Mucosa of gallbladder (tissue), 1 donor: ENCODE results near the gene CLMP. TPM values are rescaled to one million over a fixed set of nuclear protein-coding genes. Genes with fewer than 3 reads are reported as not detected.

Experiments used
- DNase-seq: peaks from one replicate; pipeline ENCODE4 v3.0.0-alpha.2; 2020; ENCODE audit warnings: low spot score
- total RNA-seq: library from RNA; stranded (reverse); gene quantifications from one replicate; pipeline ENCODE4 v1.2.1, GENCODE V29; 2021
- donor health status: DM: no; HTN: no; CAD: no.

The CLMP gene, protein sequence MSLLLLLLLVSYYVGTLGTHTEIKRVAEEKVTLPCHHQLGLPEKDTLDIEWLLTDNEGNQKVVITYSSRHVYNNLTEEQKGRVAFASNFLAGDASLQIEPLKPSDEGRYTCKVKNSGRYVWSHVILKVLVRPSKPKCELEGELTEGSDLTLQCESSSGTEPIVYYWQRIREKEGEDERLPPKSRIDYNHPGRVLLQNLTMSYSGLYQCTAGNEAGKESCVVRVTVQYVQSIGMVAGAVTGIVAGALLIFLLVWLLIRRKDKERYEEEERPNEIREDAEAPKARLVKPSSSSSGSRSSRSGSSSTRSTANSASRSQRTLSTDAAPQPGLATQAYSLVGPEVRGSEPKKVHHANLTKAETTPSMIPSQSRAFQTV
- total RNA-seq: 53.9 TPM

DNA sequence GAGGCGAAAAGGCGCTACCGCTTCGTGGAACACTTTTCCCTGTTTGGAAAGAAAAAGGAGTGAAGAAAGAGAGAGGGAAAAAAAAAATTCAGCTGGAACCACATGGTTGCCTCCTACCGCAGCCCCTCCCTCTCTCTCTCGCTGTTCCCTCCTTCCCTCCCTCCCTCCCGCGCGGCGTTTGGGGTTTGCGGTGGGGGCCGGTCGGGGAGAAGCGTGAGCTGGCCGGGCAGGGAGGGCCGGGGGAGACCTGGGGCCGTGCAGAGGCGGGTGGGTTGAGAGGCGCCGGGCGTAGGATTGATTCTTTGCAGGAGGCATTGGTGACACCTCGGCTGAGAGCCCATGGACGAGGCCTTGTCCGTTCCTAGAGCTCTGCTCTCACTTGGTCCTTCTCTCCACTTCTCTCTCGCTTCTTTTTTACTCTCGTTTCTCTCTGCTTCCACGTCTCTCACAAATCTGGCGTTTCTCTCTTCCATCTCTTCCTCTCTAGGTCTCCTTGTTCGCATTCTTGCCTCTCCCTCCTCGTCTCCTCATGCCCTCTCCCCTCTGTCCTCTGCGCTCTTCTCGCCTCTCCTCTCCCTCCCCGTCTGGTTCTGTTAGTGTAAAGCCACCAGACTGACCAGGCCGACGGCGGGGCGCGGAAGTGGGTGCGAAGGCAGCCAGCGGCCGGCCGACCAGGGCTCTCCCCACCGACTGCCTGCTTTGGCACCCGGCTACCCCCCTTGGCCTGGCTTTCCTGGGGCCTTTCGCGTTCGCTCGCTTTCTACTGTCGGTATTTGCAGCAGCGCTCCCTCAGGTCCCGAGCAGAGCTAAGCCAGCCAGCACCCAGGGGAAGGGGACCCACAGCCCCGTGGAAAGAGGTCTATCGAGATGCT, at the start of gene CLMP:
Gene CLMP, minus strand, starts transcription at position 61 of the 872 bp plus-strand sequence. CDS start 308 bp downstream, outside the sequence.
- peak; percentile 26 for DNase-seq

DNA sequence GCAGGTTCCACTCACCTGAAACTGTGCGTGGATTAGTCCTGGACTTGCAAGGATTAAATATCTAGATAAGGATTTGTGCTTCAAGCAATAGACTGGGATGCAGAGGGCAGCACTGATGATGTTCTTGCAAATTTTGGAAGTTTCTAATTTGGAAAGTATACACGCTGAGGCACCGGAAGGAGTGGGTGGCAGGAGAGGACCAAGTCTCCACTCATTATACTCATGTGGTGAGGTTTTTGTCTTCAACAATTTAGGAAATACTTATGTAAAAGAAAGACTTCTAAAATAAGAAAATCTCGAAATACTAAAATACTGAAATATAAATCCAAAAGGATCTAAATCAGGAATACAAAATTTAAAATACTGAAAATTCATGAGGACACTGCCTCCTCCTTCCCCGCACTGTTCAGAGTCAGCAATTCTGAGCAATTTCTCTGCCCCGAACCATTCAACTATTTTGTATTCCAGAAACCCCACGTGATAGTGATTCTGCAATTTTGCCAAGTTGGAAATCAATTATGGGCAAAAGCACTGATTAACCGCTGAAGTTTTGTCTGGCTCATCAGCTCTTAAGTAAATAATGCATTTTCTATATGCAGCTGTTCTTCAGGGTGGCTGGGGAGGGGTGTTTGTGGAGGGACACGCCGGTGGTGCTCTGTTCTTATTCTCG, 47.0 kb upstream of the CLMP start:
- DNase-seq: no peak

DNA sequence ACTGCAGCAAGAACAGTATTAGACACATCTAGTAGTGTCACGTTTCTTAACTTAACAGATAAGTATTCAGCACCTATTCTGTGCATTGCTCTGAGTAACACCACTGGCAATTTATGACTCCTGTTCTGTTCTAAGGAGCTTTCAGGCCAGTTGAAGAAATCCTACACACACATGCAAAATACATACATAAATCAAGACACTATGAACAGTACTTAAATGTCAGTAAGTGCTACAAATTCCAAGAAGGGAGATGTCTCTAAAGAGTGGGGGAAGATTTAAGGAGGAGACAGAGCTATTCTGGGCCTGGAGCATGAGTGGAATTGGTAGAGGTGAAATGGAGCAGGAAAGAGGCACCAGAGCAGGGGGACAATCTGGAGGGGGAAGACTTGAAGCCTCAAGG, 46.2 kb upstream of the CLMP start:
- DNase-seq: no peak

DNA sequence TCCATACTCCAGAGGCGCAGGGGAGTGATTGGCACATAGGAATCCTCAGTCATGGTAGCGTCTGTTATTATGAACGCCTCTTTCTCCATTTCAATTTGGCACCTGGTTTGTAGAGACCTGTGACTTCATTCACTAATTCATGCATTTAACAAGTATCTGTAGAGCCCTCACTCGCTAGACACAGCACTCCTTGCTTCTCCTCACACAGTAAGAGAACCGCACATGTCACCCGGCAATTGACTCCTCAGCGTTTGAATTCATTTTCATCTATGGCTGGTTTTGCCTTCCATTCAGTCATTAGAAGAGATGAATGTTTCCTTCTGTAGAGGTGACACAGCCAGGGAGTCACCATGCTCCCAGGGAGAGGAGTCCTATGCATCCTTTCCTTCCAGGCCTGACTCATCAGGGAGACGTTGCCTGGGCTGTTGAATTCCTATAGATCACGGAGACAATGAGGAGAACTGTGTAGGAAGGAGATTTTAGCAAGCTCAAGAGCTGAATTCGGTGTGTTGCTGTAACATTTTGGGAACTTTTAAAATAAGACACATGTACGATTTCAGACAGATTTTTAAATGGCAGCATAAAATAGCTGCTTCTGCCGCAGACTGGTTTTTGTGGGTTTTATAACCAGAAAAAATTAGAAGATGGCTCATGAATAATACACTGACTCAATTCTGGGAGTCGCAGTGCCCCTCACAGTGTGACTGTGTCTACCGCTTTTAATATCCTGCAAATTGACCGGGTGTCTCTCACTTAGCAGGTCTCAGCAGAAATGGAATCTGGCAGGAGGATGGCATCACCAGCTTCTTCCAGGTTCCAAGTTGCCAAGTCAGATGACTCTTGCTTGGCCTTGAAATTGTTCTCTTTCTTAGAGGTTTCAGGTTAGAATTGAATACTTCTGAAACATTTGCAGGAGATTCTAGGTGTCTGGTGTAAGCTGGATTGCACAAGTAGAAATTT, 44.4 kb upstream of the CLMP start:
- DNase-seq: no peak

DNA sequence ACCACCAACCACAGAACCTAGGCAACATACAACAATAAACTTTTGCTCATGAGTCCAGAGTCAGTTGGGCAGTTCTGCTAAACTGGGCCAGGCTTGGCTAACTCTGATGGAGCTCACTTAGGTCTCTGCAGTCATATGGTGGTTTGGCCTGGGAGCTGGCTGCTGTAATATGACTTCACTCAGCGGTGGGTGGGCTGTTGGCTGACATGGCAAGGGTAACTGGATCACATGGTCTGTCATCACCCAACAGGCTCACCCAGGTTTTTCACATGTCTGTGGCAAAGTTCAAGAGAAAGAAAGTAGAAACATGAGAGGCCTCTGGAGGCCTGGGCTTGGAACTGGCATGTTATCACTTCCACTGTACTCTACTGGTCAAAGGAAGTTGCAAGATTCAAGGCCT, 43.2 kb upstream of the CLMP start:
- DNase-seq: peak; percentile 12

DNA sequence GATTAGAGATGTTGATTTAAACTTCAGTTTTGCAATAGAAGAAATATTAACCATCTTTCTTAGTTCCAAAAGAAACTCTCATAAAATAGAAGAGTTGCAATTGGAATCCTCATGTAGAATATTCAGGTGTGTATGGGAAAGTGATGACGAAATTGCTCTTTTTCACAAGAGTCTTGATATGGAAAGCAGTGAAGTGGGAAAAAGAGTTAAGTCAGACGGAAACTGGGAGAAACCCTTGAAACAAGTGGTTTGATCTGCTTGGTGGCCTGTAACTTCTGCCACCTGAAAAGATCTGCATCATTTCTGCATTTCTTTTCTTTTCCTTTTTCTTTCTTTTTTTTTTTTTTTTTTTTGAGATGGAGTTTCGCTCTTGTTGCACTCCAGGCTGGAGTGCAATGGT, 41.8 kb upstream of the CLMP start:
- DNase-seq: no peak

DNA sequence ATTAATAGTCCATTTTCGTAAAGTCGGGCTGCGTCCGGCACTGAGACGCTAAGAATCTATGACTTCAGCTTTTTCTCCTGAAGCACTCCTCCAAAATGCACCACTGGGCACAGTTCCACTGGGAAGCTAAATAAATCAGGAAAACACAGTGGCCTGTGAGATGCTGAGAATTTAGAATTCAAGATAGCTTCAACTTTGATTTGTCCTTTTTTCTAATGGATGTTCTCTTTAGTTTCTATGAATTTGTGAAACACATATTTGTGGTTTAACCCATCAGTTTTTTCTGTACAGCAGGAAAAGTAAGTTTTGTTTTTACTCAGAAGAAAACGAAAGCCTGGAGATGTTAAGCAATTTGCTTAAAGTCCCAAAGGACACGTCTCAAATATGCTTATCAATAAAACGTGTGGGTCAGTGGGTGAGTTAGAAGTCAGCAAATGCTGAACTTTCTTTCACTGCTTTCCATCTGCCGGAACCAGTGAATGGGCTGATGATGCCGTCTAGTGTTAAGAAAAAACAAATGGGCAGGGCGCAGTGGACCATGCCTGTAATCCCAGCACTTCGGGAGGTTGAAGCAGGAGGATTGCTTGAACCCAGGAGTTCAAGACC, 40.7 kb upstream of the CLMP start:
- peak; percentile 18 for DNase-seq

DNA sequence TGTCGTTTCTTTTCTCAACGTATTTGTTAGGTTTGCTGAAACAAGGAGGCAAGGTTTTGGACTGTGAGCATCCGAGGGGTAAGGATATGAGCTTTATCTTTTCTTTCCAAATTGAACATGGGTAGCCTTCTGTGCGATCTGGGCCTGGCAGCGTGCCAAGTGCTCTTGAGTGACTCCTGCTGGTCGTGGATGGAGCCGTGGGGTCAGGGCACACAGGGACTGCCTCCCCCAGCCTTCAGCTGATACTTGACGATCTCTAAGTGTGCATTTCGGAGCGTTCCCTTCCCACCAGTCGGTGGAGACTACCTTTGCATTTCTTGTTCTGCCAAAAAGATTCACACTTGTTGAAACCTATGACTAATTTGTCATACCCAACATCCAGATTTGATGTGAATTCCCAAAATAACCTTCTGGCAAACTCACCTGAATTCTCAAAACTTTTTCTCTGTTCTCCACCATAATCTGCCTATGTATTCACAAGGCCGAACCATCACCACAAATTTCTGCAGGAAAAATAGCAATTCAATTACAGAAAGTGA, 40.1 kb upstream of the CLMP start:
- DNase-seq: no peak

DNA sequence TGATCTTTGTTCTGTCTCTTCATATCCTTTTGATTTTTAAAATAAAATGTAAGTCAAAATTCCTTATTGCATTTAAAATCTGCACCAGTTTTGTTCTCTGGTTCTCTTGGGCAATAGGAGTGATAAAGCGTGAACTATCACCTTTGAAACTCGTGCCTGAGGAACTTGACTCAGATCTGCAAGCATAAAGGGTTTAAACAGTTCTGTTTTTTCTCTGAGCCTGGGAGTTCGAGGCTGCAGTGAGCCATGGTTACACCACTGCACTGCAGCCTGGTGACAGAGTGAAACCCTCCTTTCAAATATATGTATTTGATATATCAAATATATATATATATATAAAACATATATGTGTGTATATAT, 38.9 kb upstream of the CLMP start:
- DNase-seq: no peak

DNA sequence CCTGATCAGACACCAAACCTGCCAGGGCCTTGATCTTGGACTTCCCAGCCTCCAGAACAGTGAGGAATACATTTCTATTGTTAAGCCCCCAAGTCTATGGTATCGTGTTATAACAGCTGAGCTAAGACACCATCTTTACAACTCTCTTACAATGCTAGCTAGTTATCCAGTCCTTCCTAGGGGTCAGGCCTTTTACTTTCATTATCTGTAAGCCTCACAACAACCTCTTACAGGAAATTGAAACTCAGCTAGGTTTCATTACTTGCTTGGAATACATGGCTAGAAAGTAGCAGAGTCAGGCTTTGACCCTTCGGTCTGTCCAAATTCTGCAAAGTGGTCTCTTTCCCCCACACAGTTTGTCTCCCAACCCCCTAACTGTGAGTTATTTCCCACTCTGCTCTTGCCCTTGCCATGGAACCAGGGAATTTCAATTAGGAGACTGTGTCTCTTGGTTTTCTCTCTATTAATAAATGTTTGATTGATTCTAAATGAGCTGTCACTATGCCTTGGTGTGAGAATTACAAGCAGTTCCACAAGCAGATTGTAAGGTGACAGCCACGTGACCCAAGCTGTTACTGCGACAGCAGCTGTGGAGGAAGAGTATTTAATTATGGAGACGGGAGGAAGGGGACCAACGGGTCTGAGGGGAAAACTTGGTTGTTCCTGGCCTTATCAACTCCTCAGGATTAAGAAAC, 38.4 kb upstream of the CLMP start:
- DNase-seq: no peak

DNA sequence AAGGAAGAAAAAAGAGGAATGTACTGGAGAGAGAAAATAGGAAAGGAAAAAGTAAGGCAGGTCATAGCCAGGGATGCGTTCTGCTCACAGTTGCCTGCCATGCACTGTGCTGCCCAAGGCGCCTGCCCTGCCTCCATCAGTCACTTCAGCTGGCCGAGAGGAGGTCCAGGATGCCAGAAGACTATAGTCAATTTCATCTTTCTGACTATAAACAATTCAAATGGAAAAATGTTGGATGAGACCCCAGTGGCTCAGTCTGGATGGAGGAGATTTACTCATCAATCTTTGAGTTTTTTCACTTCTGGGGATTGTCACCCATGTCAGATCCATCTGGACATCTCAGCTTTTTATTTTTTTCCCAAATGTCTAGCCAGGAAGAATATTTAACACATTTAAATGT, 36.7 kb upstream of the CLMP start:
- DNase-seq: no peak

DNA sequence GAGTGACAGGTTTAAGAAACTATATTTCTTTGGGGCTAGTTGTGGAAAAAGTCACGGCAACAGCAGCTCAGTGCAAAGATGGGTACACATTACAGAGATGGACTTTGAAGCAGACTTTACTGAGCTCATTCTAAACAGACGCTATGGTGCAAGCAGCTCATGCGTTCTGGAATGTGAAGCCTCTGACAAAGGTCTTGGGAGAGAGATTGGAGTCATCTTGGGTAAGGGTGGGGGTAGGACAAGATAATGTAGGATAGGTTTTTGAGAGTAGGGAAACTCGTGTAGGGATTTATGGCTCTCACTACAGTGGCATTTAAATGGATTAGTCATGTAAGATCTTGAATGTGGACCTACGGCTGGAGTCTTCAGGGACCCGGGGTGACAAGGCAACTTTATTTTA, 36.2 kb upstream of the CLMP start:
- DNase-seq: no peak

DNA sequence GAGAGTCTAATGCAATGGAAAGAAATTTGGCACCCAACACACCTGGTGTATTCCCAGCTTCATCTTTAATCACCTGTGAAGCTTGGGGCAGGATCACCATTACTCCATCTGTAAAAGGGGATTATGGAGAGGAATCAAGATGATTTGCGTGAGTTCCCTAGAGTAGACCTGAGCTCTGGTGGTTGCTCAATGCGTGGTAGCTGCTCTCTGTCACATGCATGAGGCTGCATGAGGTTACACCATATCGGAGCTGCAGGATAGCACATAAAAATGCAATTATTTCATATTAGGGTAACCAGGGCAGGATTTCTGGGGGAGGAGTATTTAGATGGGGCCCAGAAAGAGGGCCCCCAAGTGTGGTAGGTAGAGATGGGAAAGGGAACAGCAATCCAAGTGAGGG, 35.3 kb upstream of the CLMP start:
- DNase-seq: no peak

DNA sequence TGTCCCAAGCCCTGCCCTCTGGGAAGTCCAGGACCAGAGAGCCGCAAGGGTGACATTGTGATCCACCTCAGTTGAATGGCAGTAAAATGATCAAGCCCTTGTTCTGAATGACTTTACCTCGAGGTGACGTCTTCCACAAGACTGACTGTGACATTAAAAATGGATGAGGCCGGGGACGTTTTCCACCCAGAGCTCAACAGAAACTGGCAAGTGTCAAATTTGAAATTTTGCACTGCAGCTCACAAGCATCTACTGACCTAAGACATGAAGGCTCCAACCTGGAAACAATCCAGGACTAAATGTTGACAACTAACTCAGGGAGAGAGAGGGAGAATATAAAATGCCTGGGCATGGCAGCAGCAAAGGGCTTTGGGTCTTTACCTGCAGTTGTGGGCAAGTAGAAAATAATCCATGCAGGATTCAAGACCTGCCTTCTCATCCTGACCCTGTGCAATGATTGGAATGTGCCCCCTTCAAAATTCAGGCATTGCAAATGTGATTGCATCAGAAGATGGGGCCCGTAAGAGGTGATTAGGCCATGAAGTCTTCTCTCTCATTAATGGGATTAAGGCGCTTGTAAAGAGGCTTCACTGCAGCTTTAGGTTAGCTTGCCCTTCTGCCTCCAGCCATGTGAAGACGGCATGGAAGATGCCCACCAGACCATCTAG, 33.6 kb upstream of the CLMP start:
- no peak for DNase-seq

DNA sequence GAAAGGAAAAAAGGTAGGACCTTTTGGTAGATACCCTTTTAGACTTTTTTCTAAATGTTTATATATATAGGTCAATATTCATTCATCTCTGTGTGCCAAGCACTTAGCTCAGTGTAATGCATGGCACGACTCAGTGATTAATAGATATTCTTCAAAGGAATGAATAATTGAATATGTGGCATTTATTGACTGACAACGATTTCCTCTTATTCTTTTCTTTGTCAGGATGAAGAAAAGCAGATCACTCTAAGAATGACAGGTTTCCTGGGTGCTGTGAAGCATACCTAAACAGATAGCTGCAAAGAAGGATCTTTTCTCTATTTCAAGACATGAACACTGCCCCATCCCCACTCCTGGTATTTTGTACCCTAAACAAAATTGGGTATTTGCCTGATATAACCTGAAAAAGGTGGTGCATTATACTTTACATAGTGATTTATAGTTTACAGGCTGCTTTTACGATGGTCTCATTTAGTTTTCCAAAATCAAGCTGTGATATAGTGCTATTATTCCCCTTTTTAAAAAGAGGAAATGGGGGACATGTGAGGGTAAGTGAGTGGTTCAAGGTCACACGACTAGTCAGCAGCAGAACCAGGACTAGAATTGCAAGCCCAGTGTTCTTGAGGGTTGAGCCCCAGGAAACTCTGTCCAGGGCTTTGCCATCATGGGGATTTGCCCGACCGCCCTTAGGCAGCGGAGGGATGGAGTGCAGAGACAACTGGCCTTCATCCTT, 32.9 kb upstream of the CLMP start:
- no peak for DNase-seq

DNA sequence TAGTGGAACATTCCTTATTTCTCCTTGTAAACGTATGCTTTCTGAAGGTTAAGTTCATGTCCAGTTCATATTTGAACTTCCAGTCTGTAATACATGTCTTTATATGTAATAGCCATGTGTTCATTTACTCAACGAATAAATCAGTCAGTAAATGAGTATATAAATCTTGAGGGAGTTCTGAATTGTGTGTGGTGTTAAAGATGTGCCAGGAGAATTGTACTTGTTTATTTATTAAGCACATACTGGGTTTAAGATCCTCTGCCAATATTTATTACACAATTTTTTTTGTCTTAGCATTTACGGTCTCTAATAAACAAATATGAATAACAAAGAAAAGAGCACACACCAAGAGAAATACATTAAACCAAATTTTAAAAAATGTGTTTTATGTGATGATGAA, 26.5 kb upstream of the CLMP start:
- DNase-seq: no peak

DNA sequence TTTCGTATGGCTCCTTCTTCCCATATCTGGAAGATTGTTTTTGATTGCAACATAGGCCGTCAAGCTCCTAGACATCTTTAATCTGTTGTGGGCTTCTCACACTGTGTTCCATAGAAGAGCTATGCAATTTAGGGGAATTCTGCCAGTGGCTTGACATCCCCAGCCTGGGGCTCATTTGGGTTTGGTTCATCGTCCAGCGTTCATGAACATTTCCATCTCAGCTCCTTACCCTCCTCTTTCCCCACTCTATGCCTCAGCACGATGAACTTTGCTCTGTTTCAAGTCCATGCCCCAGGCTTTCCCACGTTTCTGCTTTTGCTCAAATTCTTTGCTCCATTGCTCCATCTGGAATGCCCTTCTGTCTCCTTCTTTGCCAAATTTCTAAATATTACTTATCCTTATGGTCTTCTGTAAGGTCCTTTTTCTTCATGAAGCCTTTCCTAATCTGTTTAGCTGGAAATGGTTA, 26.1 kb upstream of the CLMP start:
- peak; percentile 33 for DNase-seq

DNA sequence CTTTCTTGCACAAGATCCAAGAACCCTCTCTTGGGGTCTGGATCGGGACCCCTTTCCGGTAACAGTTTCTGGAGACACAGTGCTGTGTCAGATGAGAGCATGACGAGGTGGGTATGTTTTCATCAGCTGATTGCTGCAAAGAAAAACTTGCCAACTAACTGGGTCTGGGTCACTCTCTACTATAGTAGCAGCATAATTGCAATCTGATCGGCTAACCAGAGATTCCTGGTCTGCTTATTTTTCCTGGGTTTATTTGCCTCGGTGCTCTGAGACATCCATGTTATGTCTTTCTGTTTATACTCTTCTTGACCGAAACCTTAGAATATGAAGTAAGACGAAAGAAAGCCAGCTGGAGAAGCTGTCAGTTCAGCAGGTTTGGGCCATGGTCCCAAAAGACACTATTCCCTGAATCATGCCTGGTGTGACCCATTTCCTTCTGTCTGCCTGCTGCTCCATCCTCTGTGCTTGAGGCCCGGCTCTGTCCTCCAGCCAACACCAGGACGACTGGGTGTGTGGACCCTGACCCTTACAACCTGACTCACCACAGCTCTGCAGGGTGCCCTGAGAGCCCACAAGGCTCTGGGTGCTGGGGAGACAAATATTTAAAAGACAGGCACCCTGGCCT, 24.1 kb upstream of the CLMP start:
- DNase-seq: no peak
